AG09319 (cell line): ENCODE data around the gene LIPE.

Experiments
- DNase-seq: peaks from one replicate; pipeline ENCODE4 v3.0.0-alpha.2; 2010; ENCODE audit warnings: low read depth; ENCODE audit errors: extremely low read depth
- CTCF ChIP-seq: IDR thresholded peaks from 2 replicates; pipeline ENCODE4 v1.5.1; 2011; ENCODE audit warnings: low read depth, mild to moderate bottlenecking, inconsistent platforms, low read length, moderate library complexity

Gene LIPE

GRCh38 chr19:42375415-42376176 lies 51.6 kb downstream of the LIPE start:
- no peak for DNase-seq
- no peak for TF ChIP-seq CTCF

GRCh38 chr19:42374826-42375376 lies 52.3 kb downstream of the LIPE start:
- DNase-seq, result no peak
- no peak for TF ChIP-seq CTCF

- DNase-seq, result no peak
- no peak for TF ChIP-seq CTCF
These were observed 56.5 kb downstream of the LIPE start for GRCh38 chr19:42370626-42371175.

- no peak for DNase-seq
- no peak for TF ChIP-seq CTCF
These were observed 57.1 kb downstream of the LIPE start for GRCh38 chr19:42370068-42370520.

- no peak for TF ChIP-seq CTCF
- no peak for DNase-seq
These were observed 57.6 kb downstream of the LIPE start for GRCh38 chr19:42369433-42370067.

- DNase-seq, result no peak
- no peak for TF ChIP-seq CTCF
These were observed 58.4 kb downstream of the LIPE start for GRCh38 chr19:42368765-42369164.

GRCh38 chr19:42368360-42368759 lies 58.8 kb downstream of the LIPE start:
- no peak for TF ChIP-seq CTCF
- no peak for DNase-seq
